Smooth muscle cell (in vitro differentiated cells): ENCODE measurements around the gene CDC14A. TPM values are rescaled to one million over a fixed set of nuclear protein-coding genes. Genes with fewer than 3 reads are reported as not detected.

Source experiments
- DNase-seq: peaks from one replicate; lab custom pipeline; 2025; ENCODE audit not compliant: unreplicated experiment; lab: John Stamatoyannopoulos, UW
- H2AFZ ChIP-seq: fragments of 200-600 bp; sonication (generic); 2 replicates; pipeline ENCODE4 v1.6.0; 2016; ENCODE audit warnings: antibody characterized with exemption, low read depth, mild to moderate bottlenecking
- H3F3A ChIP-seq: fragments of 200-600 bp; sonication (generic); 2 replicates; pipeline ENCODE4 v1.6.0; 2017; ENCODE audit warnings: antibody characterized with exemption, low read depth
- H3K27ac ChIP-seq: fragments of 200-600 bp; sonication (generic); 2 replicates; pipeline ENCODE4 v1.5.1; 2016; ENCODE audit warnings: low read depth, mild to moderate bottlenecking
- H3K27me3 ChIP-seq: fragments of 200-600 bp; sonication (generic); 2 replicates; pipeline ENCODE4 v1.6.1; 2016; ENCODE audit warnings: low read depth, mild to moderate bottlenecking
- H3K36me3 ChIP-seq: fragments of 200-600 bp; sonication (generic); 2 replicates; pipeline ENCODE4 v1.5.1; 2016; ENCODE audit warnings: low read depth
- H3K4me1 ChIP-seq: fragments of 200-600 bp; sonication (generic); 2 replicates; pipeline ENCODE4 v1.5.1; 2016; ENCODE audit warnings: low read depth
- H3K4me2 ChIP-seq: fragments of 200-600 bp; sonication (generic); 2 replicates; pipeline ENCODE4 v1.6.0; 2016; ENCODE audit warnings: mild to moderate bottlenecking
- H3K4me3 ChIP-seq: fragments of 200-600 bp; sonication (generic); 2 replicates; pipeline ENCODE4 v1.5.1; 2016; ENCODE audit warnings: mild to moderate bottlenecking
- H3K79me2 ChIP-seq: fragments of 200-600 bp; sonication (generic); 2 replicates; pipeline ENCODE4 v1.6.0; 2016; ENCODE audit warnings: low read depth, mild to moderate bottlenecking
- H3K9ac ChIP-seq: fragments of 200-600 bp; sonication (generic); 2 replicates; pipeline ENCODE4 v1.6.0; 2016; ENCODE audit warnings: low read depth
- H3K9me3 ChIP-seq: fragments of 200-600 bp; sonication (generic); replicated peaks from 2 replicates; pipeline ENCODE4 v1.5.1; 2016; ENCODE audit warnings: low read depth
- H4K20me1 ChIP-seq: fragments of 200-600 bp; sonication (generic); 2 replicates; pipeline ENCODE4 v1.6.0; 2016; ENCODE audit warnings: low read depth
- CTCF ChIP-seq: fragments of 200-600 bp; sonication (generic); IDR thresholded peaks from 2 replicates; pipeline ENCODE4 v1.5.1; 2017; ENCODE audit warnings: borderline replicate concordance, mild to moderate bottlenecking, antibody characterized with exemption; ENCODE audit not compliant: insufficient read depth, poor library complexity, severe bottlenecking
- WGBS: methylation state at CpG from one replicate; pipeline ENCODE4 v1.1.7; 2016; ENCODE audit warnings: low lambda C conversion rate; 5-methylcytosine and 5-hydroxymethylcytosine counted together
- polyA plus RNA-seq: library from polyadenylated mRNA; unstranded; fragments of >200 nt; fragmentation: Nextera tagmentation; extraction: Ambion mirVana; gene quantifications from 2 replicates; pipeline ENCODE4 v1.2.1, GENCODE V29; 2016
- total RNA-seq: library from RNA; depleted of rRNA; stranded (reverse); fragments of >200 nt; gene quantifications from 2 replicates; pipeline ENCODE4 v1.2.3, GENCODE V29; 2014

CDC14A gene
- total and polyA plus RNA-seq, 2 experiments from 2014 or later = 2.8 to 15.9 TPM

- no peaks in the 10 kb centered on the region for H3K4me1 ChIP-seq
- no peak overlapping the region for H3K4me2 ChIP-seq
- H3K4me3 ChIP-seq = no peak overlapping the region
- DNase-seq = no peak
- no peaks in the 10 kb centered on the region for H3K27me3 ChIP-seq
- no peak overlapping the region for H2AFZ ChIP-seq
- no peak for TF ChIP-seq CTCF
- H3K36me3 ChIP-seq = no peaks in the 10 kb centered on the region
- no peaks in the 10 kb centered on the region for H3K79me2 ChIP-seq
- peaks cover 4% of the 10 kb centered on the region for H3F3A ChIP-seq
- 94% methylated on average over 1 of the region's 1 CpG for WGBS
- no peaks in the 10 kb centered on the region for H4K20me1 ChIP-seq
- no peaks in the 10 kb centered on the region for H3K9me3 ChIP-seq
- H3K27ac ChIP-seq = no peak overlapping the region
- H3K9ac ChIP-seq = no peak overlapping the region
Observed at GRCh38 chr1:100438375-100438774, 86.1 kb downstream of the CDC14A start.

GRCh38 chr1:100438789-100439188 is 86.5 kb downstream of the CDC14A start:
- 69% methylated on average over 3 of the region's 3 CpGs for WGBS
- DNase-seq = no peak
- Histone ChIP-seq H3K36me3 (no peaks in the 10 kb centered on the region), H3K4me1 (peaks cover 2% of the 10 kb centered on the region), H3K9me3 (no peaks in the 10 kb centered on the region), H2AFZ (no peak overlapping the region), H3K9ac (no peak overlapping the region), H4K20me1 (no peaks in the 10 kb centered on the region), H3K27ac (no peak overlapping the region), H3K27me3 (no peaks in the 10 kb centered on the region), H3K79me2 (no peaks in the 10 kb centered on the region), H3F3A (peaks cover 4% of the 10 kb centered on the region), H3K4me2 (no peak overlapping the region), H3K4me3 (no peak overlapping the region)
- no peak for TF ChIP-seq CTCF

GRCh38 chr1:100440075-100440809 is 87.9 kb downstream of the CDC14A start:
- H3K4me3 ChIP-seq = no peak overlapping the region
- no peak overlapping the region for H2AFZ ChIP-seq
- H3K4me1 ChIP-seq = peaks cover 2% of the 10 kb centered on the region
- WGBS = 61% methylated on average over 4 of the region's 4 CpGs
- no peak for TF ChIP-seq CTCF
- no peak overlapping the region for H3K9ac ChIP-seq
- no peak overlapping the region for H3K27ac ChIP-seq
- H4K20me1 ChIP-seq = no peaks in the 10 kb centered on the region
- H3K36me3 ChIP-seq = no peaks in the 10 kb centered on the region
- no peaks in the 10 kb centered on the region for H3K9me3 ChIP-seq
- H3K27me3 ChIP-seq = no peaks in the 10 kb centered on the region
- no peak for DNase-seq
- H3K4me2 ChIP-seq = no peak overlapping the region
- H3F3A ChIP-seq = peaks cover 4% of the 10 kb centered on the region
- no peaks in the 10 kb centered on the region for H3K79me2 ChIP-seq

- Histone ChIP-seq H3K4me3 (no peak overlapping the region), H3K27ac (no peak overlapping the region), H2AFZ (no peak overlapping the region), H3K4me2 (no peak overlapping the region), H3F3A (peaks cover 4% of the 10 kb centered on the region), H3K79me2 (no peaks in the 10 kb centered on the region), H3K27me3 (no peaks in the 10 kb centered on the region), H3K4me1 (peaks cover 2% of the 10 kb centered on the region), H3K9me3 (no peaks in the 10 kb centered on the region), H3K9ac (no peak overlapping the region), H4K20me1 (no peaks in the 10 kb centered on the region), H3K36me3 (no peaks in the 10 kb centered on the region)
- no peak for TF ChIP-seq CTCF
- no peak for DNase-seq
- 88% methylated on average over 2 of the region's 2 CpGs for WGBS
Observed at GRCh38 chr1:100441146-100441545, 88.8 kb downstream of the CDC14A start.
